GM18519 (cell line): ENCODE measurements around the gene ITPA.

Experiments used
- ATAC-seq: cut with Tn5 transposase; IDR thresholded peaks from one replicate; pipeline ENCODE4 v1.9.1; 2021; ENCODE audit warnings: mild to moderate bottlenecking, moderate library complexity; ENCODE audit not compliant: unreplicated experiment, low FRiP score

Gene ITPA

GRCh38 chr20:3209257-3209945, at the start of gene ITPA:
Gene ITPA, plus strand, starts transcription at chr20:3209498. Its CDS starts 54 bp downstream, at chr20:3209552.
- ATAC-seq = no peak

DNA sequence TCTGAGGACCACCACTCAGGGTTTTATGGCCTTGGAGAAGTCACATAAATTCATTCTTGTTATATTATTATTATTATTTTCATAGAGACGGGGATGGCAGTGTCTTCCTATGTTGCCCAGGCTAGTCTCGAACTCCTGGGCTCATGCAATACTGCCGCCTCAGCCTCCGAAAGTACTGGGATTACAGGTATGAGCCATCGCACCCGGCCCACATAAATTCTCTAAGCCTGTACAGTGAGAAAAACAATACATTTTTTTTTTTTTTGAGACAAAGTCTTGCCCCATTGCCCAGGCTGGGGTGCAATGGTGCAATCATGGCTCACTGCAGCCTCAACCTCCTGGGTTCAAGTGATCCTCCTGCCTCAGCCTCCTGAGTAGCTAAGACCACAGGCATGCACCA, 48.9 kb upstream of the ITPA start:
- no peak for ATAC-seq

DNA sequence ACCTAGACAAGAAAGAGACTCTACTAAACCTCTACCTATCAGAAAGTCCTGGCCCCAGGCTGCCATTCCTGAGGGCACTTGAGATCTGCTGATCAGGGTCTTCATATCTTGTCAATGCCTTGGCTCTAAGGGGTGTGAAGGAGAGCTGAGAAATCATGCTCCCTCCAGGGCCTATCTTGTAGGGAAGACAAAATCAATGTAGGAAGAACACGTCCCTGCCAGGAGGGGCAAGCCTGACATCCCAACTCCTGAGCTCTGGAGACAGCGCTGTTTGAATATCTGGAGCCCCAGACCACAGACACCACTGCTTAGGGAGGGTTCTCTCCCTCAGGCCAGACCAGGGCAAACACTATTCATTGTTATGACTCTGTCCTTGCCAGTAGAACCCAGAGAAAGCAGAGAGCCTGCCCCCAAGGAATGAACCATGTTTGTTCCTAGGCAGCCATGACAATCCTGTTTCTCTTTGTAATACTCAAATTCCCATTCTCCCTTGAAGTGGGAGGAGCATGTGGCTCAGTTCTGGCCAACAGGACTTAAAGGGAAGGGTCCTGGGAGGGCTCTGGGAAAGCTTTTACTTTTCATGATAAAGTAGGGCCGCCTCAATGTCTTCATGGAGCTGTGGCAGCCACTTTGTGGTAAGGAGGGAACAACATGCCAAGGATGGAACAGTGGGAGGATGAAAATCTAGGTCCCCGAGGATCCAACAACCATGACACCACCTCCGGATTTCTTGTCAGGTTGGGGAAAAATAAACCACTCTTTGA, 47.8 kb upstream of the ITPA start:
- ATAC-seq = no peak

GRCh38 chr20:3162080-3162611, 47.2 kb upstream of the ITPA start:
- no peak for ATAC-seq

DNA sequence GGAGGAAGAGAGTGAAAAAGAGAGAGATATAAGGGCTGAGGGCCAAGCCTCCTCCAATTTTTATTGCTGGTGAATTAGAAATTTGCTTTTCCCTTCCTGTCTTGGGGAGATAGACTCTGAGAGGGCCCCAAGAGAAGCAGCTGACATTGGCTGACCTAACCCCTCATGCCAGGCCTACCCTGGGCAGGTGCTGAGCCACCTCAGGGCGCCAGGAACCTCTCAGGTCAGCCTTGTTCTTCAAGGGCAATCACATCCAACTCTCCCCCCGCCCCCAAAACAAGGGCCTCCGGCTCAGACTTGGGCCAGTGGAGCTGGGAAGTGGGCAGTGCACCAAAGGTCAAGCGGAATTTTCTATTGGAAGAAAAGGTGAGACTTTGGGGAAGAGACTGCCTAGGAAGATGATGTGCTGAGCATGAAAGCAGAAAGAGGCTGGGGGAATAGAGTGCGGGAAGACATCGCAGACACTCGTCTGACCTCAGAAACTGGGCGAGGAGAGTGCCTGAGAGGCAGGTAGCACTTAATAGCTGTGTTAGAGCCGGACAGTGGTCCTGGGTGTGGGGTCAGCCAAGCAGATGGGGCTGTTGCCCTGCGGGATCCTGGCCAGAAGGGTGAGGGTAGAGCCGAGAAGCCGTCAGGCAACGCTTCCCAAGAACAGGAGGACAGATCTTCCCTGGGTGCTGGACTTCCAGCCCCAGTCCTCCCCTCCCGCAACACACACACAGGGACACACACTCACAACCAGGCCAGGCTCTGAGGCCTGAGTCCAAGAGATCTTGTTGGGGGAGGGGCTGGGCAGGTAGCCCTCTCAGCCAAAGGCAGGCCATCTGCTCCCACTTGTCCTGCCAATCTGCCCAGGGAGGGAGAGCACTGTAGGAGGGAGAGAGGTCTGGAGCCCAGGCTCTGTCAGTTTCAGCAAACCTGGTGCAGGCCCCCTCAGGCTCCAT, 45.9 kb upstream of the ITPA start:
- no peak for ATAC-seq

DNA sequence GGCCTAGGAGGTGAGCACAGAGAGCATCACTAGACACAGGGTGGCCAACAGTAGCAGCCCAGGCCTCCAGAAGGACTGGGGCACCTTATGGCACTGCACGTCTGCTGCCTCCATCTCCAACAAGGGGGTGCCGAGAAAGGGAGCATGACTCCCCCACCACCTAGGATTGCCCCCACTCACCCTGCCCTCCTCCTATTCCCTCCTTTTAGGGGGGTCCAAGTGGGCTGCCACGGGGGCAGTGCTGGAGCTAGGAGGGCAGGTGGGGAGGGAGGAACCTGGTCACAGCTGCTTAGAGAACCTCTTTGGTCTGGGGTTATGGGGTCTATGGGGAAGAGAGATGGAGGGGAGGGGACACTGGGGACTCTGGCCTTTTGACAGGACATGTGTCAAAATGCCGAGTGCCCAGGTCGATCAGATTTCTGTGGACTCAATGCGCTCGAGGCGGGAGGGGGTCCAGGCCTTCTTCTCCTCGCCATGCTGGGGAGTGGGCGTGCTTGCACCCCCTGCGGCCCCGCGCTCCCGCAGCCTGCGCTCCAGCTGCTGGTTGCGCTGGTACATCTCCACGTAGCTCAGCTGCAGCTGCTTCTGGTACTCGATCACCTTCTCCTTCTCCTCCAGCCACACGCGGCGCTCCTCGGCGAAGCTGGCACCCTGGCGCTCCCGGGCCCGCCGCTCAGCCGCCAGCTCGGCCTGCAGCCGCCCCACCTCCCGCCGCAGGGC, 45.1 kb upstream of the ITPA start:
- no peak for ATAC-seq

DNA sequence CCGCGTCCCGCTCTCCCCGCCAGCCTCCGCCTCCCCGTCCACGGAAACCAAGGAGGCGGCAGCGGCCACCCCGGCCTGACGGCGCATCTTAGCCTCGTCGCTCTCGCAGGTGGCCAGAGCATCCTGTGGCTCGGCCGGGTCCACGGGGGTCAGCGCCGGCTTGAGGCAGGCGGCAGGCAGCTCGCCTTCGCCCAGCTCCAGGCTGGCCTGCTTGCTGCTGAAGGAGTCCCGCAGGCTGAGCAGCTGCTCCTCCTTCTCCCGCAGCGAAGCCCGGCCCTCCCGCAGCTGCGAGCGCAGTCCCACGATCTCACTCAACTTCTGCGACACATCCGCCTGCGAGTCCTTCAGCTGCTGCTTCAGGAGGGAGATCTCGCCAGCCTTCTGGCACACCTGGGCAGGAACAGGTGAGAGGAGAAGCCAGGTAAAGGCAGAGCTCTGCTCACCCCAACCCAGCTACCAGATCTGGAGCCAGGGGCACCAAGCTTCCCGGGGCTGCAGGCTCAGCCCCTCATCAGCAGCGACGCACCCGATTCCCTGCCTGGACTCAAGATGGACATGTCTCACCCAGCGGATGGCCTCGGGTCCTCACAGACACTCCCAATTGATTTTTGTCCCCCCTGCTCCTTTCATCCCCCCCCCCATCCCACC, 44.4 kb upstream of the ITPA start:
- no peak for ATAC-seq

GRCh38 chr20:3165473-3166337, 43.6 kb upstream of the ITPA start:
- no peak for ATAC-seq

DNA sequence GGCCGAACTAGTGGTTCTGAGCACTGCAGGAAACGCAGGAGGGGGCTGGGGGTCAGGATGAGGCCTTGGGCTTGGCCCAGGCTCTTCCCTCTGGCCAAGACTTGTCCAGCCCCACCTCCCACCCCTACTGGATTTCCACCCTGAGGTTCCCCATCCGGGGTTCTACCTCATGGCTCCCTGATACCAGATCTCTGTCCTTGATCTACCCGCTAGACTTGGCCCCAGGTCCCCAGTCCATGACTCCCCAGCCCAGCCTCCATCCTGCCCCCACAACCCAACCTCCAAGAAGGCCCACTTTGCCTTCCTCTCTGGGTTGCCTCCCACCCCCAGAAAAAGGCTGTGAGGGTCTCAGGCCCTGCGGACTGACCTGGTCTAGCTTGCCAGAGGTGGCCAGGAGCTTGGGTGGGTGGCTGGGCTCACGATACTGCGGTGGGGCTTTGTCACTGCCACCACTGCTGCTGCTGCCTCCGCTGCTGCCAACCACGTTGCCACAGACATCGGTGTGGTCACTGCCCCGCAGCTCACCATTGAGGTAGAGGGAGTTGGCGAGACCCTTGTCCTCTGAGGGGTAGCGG, 42.9 kb upstream of the ITPA start:
- no peak for ATAC-seq

GRCh38 chr20:3166913-3167342, 42.4 kb upstream of the ITPA start:
- no peak for ATAC-seq

GRCh38 chr20:3167738-3168078, 41.6 kb upstream of the ITPA start:
- ATAC-seq = no peak

DNA sequence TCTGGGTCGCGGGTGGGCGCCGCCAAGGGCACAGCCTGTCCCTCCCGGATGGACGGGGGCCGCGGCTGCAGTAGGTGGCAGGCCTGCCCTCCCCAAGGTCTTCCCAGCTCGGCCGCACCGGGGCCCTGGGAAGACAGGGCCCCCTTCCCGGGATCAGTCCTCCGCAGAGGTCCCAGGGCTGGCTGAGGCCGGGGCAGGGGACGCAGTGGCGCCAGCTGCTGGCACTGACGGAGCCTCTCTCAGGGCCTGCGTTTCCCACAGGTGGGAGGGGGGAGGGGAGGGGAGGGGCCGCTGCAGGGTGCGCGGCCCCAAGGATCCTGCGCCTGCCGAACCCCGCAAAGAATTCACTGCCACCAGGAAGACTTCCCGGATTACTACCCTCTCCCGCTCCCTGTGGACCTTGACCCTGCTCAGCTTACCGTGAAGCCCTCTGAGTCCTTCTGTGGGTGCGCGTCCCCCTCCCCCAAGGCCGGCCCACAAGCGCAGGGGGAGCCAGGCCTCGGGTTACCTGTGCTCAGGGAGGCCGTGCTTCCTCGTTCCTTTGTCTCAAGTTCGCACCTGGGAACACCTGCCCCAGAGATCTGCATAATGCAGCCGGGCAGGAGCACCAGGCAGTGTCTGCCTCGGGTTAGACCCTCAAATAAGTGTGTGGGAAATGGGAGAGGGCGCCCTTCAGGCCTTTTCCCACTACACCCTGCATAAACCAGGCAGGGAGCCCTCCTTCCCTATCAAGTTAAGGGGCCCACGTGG, 41.0 kb upstream of the ITPA start:
- ATAC-seq = no peak

DNA sequence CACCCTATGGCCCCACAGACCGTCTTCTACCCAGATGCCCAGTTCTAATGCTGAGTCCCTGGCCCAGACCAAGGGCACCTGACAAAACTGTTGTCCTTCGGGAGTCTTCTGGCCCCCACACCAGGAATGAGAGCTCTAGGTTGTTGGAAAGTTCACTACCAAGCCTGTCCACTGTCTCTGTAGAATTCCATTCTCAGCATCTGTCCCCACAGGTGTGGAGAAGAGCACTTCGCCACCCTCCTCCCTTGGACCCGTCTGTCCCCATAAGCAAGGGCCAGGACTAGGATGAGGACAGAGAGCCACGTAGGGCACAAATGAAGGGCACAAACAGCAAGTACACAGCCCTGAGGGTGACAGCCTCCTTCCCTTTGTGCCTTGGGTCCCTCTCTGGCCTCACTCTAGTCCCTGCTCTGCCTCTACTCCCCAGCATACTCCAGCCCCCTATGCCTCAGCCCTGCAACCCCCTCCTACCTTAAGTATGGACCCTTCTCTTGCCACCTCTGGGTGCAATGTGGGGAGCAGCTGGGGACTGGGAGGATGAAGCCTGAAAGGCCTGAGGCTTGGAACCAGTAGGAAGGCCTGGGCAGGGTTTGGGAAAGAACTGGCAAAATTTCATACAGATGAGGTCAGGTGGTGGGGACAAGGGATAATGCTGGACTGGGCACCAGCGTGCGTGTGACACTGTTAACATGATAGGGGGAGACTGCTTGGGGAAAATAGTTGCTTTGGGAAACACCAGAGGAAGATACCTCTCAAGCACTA, 40.3 kb upstream of the ITPA start:
- no peak for ATAC-seq

GRCh38 chr20:3171391-3172125, 37.7 kb upstream of the ITPA start:
- no peak for ATAC-seq

- no peak for ATAC-seq
Observed at GRCh38 chr20:3172126-3172932, 37.0 kb upstream of the ITPA start.
